ENCODE measurements around the gene TRIM43.
"Not testable (repeated sequence)": the region's sequence is repeated elsewhere in the genome, so short reads cannot be mapped to it uniquely, and the experiment has no call there.

GRCh38 chr2:95641289-95641575, 49.4 kb downstream of the TRIM43 start:
- TF ChIP-seq CTCF (IDR thresholded peaks at IDR 0.05; ENCODE audit: low read depth, low read length); POLR2A (IDR thresholded peaks at IDR 0.05; ENCODE audit: extremely low read depth, insufficient read length); MYC (IDR thresholded peaks at IDR 0.05; ENCODE audit: low read depth, low read length); MAX (IDR thresholded peaks at IDR 0.05; ENCODE audit: low read depth, low read length): not testable (repeated sequence)

Measured in NB4 (cell line).